WTC11 (cell line): ENCODE measurements around the gene ADISSP.

Source experiments
- KAT7 ChIP-seq: sonication (generic); formaldehyde crosslinking; IDR thresholded peaks from 2 replicates; pipeline ENCODE4 v1.8.1; 2023; ENCODE audit warnings: missing genetic modification reagents, mild to moderate bottlenecking, borderline replicate concordance
- NR1H2 ChIP-seq: sonication (generic); formaldehyde crosslinking; IDR thresholded peaks from 2 replicates; pipeline ENCODE4 v1.9.0; 2021; ENCODE audit warnings: mild to moderate bottlenecking, moderate library complexity, missing genetic modification reagents
- TF ChIP-seq, protein P1 (sequence below): fragments of 200-600 bp; IDR thresholded peaks from 2 replicates; pipeline ENCODE4 v1.8.0; 2022; ENCODE audit warnings: antibody characterized with exemption
- TF ChIP-seq, protein P2 (sequence below): fragments of 250-450 bp; sonication (Bioruptor Pico); IDR thresholded peaks from 2 replicates; pipeline ENCODE4 v1.9.0; 2021; ENCODE audit warnings: mild to moderate bottlenecking, borderline replicate concordance
- TF ChIP-seq, protein P3 (sequence below): sonication (generic); formaldehyde crosslinking; IDR thresholded peaks from 2 replicates; pipeline ENCODE4 v1.8.0; 2022; ENCODE audit warnings: mild to moderate bottlenecking, missing genetic modification reagents

DNA sequence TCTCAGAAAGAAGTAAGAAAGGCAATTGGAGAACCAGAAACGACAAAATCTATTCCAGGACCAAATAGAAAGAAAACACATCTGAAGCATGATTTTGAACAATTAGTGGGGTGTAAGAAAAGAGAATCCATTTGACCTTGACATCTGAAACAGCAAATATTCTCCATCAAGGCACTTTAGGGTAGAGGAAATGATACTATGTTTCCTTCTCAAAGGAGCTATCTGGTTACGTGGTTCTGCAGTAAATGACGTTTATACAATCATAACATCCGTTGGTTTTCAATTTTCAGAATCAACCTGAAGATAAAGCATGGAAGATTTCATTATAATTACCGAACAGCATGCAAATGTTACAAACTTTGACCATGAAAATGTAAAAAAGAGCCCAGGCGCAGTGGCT, 46.9 kb downstream of the ADISSP start:
- TF ChIP-seq, protein P1, sequence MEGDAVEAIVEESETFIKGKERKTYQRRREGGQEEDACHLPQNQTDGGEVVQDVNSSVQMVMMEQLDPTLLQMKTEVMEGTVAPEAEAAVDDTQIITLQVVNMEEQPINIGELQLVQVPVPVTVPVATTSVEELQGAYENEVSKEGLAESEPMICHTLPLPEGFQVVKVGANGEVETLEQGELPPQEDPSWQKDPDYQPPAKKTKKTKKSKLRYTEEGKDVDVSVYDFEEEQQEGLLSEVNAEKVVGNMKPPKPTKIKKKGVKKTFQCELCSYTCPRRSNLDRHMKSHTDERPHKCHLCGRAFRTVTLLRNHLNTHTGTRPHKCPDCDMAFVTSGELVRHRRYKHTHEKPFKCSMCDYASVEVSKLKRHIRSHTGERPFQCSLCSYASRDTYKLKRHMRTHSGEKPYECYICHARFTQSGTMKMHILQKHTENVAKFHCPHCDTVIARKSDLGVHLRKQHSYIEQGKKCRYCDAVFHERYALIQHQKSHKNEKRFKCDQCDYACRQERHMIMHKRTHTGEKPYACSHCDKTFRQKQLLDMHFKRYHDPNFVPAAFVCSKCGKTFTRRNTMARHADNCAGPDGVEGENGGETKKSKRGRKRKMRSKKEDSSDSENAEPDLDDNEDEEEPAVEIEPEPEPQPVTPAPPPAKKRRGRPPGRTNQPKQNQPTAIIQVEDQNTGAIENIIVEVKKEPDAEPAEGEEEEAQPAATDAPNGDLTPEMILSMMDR: no peak
- TF ChIP-seq NR1H2 (CRISPR knock-in tag) (no peak), KAT7 (no peak)
- TF ChIP-seq, protein P2, sequence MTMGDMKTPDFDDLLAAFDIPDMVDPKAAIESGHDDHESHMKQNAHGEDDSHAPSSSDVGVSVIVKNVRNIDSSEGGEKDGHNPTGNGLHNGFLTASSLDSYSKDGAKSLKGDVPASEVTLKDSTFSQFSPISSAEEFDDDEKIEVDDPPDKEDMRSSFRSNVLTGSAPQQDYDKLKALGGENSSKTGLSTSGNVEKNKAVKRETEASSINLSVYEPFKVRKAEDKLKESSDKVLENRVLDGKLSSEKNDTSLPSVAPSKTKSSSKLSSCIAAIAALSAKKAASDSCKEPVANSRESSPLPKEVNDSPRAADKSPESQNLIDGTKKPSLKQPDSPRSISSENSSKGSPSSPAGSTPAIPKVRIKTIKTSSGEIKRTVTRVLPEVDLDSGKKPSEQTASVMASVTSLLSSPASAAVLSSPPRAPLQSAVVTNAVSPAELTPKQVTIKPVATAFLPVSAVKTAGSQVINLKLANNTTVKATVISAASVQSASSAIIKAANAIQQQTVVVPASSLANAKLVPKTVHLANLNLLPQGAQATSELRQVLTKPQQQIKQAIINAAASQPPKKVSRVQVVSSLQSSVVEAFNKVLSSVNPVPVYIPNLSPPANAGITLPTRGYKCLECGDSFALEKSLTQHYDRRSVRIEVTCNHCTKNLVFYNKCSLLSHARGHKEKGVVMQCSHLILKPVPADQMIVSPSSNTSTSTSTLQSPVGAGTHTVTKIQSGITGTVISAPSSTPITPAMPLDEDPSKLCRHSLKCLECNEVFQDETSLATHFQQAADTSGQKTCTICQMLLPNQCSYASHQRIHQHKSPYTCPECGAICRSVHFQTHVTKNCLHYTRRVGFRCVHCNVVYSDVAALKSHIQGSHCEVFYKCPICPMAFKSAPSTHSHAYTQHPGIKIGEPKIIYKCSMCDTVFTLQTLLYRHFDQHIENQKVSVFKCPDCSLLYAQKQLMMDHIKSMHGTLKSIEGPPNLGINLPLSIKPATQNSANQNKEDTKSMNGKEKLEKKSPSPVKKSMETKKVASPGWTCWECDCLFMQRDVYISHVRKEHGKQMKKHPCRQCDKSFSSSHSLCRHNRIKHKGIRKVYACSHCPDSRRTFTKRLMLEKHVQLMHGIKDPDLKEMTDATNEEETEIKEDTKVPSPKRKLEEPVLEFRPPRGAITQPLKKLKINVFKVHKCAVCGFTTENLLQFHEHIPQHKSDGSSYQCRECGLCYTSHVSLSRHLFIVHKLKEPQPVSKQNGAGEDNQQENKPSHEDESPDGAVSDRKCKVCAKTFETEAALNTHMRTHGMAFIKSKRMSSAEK (CRISPR knock-in tag): no peak
- TF ChIP-seq, protein P3, sequence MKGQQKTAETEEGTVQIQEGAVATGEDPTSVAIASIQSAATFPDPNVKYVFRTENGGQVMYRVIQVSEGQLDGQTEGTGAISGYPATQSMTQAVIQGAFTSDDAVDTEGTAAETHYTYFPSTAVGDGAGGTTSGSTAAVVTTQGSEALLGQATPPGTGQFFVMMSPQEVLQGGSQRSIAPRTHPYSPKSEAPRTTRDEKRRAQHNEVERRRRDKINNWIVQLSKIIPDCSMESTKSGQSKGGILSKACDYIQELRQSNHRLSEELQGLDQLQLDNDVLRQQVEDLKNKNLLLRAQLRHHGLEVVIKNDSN (CRISPR knock-in tag): no peak
